PC-9 (cell line): ENCODE results near the gene ZNF41. TPM values are rescaled to one million over a fixed set of nuclear protein-coding genes. Genes with fewer than 3 reads are reported as not detected.

Experiments used
- BruUV-seq: library from RNA; stranded (reverse); fragments of 400-500 nt; replicated peaks from 2 replicates; lab custom pipeline; 2021; lab: Mats Ljungman, UMichigan
- CTCF ChIA-PET: fragments of 300-600 bp; sonication (Branson Sonifier 250); formaldehyde crosslinking; loops from one replicate; lab custom pipeline; 2022; ENCODE audit warnings: antibody characterized with exemption; lab: Charles Lee
- POLR2A ChIA-PET: fragments of 300-600 bp; sonication (Branson Sonifier 250); formaldehyde crosslinking; loops from one replicate; lab custom pipeline; 2022; ENCODE audit warnings: antibody characterized with exemption; ENCODE audit not compliant: unreplicated experiment; lab: Charles Lee
- DNase-seq, 2 experiments: peaks; one replicate each; pipeline versions ENCODE4 v3.0.0 to v3.0.0-alpha.2; 2015 to 2022; ENCODE audit warnings: mixed read lengths in 1 of 2
- H2AFZ ChIP-seq: fragments of 200-600 bp; sonication (generic); 2 replicates; pipeline ENCODE4 v1.8.1; 2017; ENCODE audit warnings: antibody characterized with exemption
- H3F3A ChIP-seq: fragments of 200-600 bp; sonication (generic); 2 replicates; pipeline ENCODE4 v1.8.1; 2017; ENCODE audit warnings: antibody characterized with exemption, mild to moderate bottlenecking, low read depth; ENCODE audit not compliant: insufficient read depth
- H3K27ac ChIP-seq: fragments of 200-600 bp; sonication (generic); 2 replicates; pipeline ENCODE4 v1.6.1; 2016; ENCODE audit warnings: mixed run types
- H3K27me3 ChIP-seq: fragments of 200-600 bp; sonication (generic); 2 replicates; pipeline ENCODE4 v1.6.1; 2016; ENCODE audit warnings: low read depth, mixed run types; ENCODE audit not compliant: insufficient read depth
- H3K36me3 ChIP-seq: fragments of 200-600 bp; sonication (generic); 2 replicates; pipeline ENCODE4 v1.6.1; 2016; ENCODE audit warnings: low read depth, mixed run types
- H3K4me1 ChIP-seq: fragments of 200-600 bp; sonication (generic); replicated peaks from 2 replicates; pipeline ENCODE4 v1.6.1; 2016; ENCODE audit warnings: mixed run types; ENCODE audit not compliant: insufficient read depth
- H3K4me2 ChIP-seq: fragments of 200-600 bp; sonication (generic); 2 replicates; pipeline ENCODE4 v1.6.1; 2017; ENCODE audit warnings: mixed run types
- H3K4me3 ChIP-seq: fragments of 200-600 bp; sonication (generic); 2 replicates; pipeline ENCODE4 v1.6.1; 2016; ENCODE audit warnings: mixed run types
- H3K79me2 ChIP-seq: fragments of 200-600 bp; sonication (generic); 2 replicates; pipeline ENCODE4 v1.6.1; 2017; ENCODE audit warnings: low read depth, mixed run types
- H3K9me2 ChIP-seq: fragments of 200-600 bp; sonication (generic); 2 replicates; pipeline ENCODE4 v1.8.1; 2017; ENCODE audit warnings: mild to moderate bottlenecking; ENCODE audit not compliant: insufficient read depth
- H3K9me3 ChIP-seq: fragments of 200-600 bp; sonication (generic); 2 replicates; pipeline ENCODE4 v1.8.1; 2016; ENCODE audit warnings: low read depth; ENCODE audit not compliant: insufficient read depth
- H4K20me1 ChIP-seq: fragments of 200-600 bp; sonication (generic); 2 replicates; pipeline ENCODE4 v1.8.1; 2017; ENCODE audit not compliant: insufficient read depth
- EZH2 ChIP-seq: fragments of 200-600 bp; sonication (generic); IDR thresholded peaks from 2 replicates; pipeline ENCODE4 v1.8.0; 2017; ENCODE audit warnings: antibody characterized with exemption, low read depth
- intact Hi-C: fragments of 100-400 bp; cut with micrococcal nuclease; formaldehyde crosslinking; loops from one replicate; pipeline ENCODE4 v1.10.0; 2022; ENCODE audit not compliant: unreplicated experiment
- total RNA-seq: library from RNA; stranded (reverse); gene quantifications from 2 replicates; pipeline ENCODE4 v1.2.3, GENCODE V29; 2021
- TF ChIP-seq, protein P1 (sequence below): fragments of 200-600 bp; sonication (generic); conservative IDR thresholded peaks from 2 replicates; pipeline ENCODE4 v1.6.1; 2017; ENCODE audit warnings: mixed run types, antibody characterized with exemption, mild to moderate bottlenecking, moderate library complexity

ZNF41 gene
- total RNA-seq, 1 experiment from 2014 or later: 3.1 TPM

GRCh38 chrX:47482065-47482511, 934 bp downstream of the ZNF41 start:
- Histone ChIP-seq H3F3A (no peaks in the 10 kb centered on the region), H3K79me2 (peaks cover 10% of the 10 kb centered on the region; the same call in 1 of the 2 replicates), H3K4me3 (peak overlapping the region; percentile 57; the same call in 1 of the 2 replicates), H3K9me2 (no peaks in the 10 kb centered on the region), H2AFZ (0 out of 2 replicates have a peak overlapping the region, but pooled peaks have one; percentile 22), H3K4me1 (no peaks in the 10 kb centered on the region), H3K27me3 (no peaks in the 10 kb centered on the region), H4K20me1 (no peaks in the 10 kb centered on the region), H3K27ac (no peak overlapping the region), H3K9me3 (no peaks in the 10 kb centered on the region), H3K4me2 (peak overlapping the region; percentile 74), H3K36me3 (no peaks in the 10 kb centered on the region)
- CTCF ChIA-PET: no interaction called here
- no peak for DNase-seq
- TF ChIP-seq, protein P1, sequence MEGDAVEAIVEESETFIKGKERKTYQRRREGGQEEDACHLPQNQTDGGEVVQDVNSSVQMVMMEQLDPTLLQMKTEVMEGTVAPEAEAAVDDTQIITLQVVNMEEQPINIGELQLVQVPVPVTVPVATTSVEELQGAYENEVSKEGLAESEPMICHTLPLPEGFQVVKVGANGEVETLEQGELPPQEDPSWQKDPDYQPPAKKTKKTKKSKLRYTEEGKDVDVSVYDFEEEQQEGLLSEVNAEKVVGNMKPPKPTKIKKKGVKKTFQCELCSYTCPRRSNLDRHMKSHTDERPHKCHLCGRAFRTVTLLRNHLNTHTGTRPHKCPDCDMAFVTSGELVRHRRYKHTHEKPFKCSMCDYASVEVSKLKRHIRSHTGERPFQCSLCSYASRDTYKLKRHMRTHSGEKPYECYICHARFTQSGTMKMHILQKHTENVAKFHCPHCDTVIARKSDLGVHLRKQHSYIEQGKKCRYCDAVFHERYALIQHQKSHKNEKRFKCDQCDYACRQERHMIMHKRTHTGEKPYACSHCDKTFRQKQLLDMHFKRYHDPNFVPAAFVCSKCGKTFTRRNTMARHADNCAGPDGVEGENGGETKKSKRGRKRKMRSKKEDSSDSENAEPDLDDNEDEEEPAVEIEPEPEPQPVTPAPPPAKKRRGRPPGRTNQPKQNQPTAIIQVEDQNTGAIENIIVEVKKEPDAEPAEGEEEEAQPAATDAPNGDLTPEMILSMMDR: no peak
- TF ChIP-seq EZH2: no peak
- no TSS peak for BruUV-seq
- intact Hi-C loops: no loop called here
- POLR2A ChIA-PET: interaction anchor here (0.7 kb wide), 1 partner anchor 134 kb away, joined by 4 read pairs; no protein-coding TSS in a partner anchor

GRCh38 chrX:47481160-47481559, 1.9 kb downstream of the ZNF41 start:
- no peaks in the 10 kb centered on the region for H4K20me1 ChIP-seq
- no peak overlapping the region for H2AFZ ChIP-seq
- ChIA-PET POLR2A (no interaction called here), CTCF (no interaction called here)
- intact Hi-C loops: no loop called here
- no peak overlapping the region for H3K4me2 ChIP-seq
- H3K27ac ChIP-seq: no peak overlapping the region
- DNase-seq: no peak
- BruUV-seq: TSS peak; percentile 38
- no peaks in the 10 kb centered on the region for H3F3A ChIP-seq
- TF ChIP-seq, protein P1: no peak
- no peak for TF ChIP-seq EZH2
- no peaks in the 10 kb centered on the region for H3K9me2 ChIP-seq
- H3K4me1 ChIP-seq: no peaks in the 10 kb centered on the region
- H3K4me3 ChIP-seq: no peak overlapping the region
- H3K9me3 ChIP-seq: no peaks in the 10 kb centered on the region
- no peaks in the 10 kb centered on the region for H3K27me3 ChIP-seq
- H3K36me3 ChIP-seq: no peaks in the 10 kb centered on the region
- peaks cover 10% of the 10 kb centered on the region; the same call in 1 of the 2 replicates for H3K79me2 ChIP-seq

DNA sequence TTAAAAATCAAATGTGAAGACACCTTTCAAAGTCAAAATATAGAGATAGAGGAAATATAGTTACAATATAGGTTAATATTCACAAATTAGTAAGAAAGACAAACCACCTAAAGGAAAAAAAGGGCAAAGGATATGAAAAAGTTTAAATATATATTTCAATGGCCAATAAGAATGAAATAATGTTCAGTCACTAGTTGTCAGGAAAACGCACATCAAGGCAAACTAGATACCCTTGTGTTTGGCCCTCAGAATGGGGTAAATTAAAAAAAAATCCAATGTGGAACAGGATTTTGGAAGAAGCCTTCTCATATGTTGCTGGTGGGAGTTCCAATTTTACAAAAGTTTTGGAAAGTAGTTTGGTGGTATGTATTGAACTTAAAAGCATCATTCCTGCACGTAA, 2.4 kb downstream of the ZNF41 start:
- no peaks in the 10 kb centered on the region for H3K9me3 ChIP-seq
- no peaks in the 10 kb centered on the region for H4K20me1 ChIP-seq
- POLR2A ChIA-PET: no interaction called here
- TF ChIP-seq, protein P1: no peak
- TF ChIP-seq EZH2: no peak
- BruUV-seq: no TSS peak
- H3K4me1 ChIP-seq: no peaks in the 10 kb centered on the region
- DNase-seq: no peak
- H3K36me3 ChIP-seq: no peaks in the 10 kb centered on the region
- no peak overlapping the region for H3K4me2 ChIP-seq
- H3K27ac ChIP-seq: no peak overlapping the region
- no peaks in the 10 kb centered on the region for H3K27me3 ChIP-seq
- no peak overlapping the region for H3K4me3 ChIP-seq
- no peak overlapping the region for H2AFZ ChIP-seq
- CTCF ChIA-PET: no interaction called here
- H3K9me2 ChIP-seq: no peaks in the 10 kb centered on the region
- peaks cover 10% of the 10 kb centered on the region; the same call in 1 of the 2 replicates for H3K79me2 ChIP-seq
- intact Hi-C loops: no loop called here
- H3F3A ChIP-seq: no peaks in the 10 kb centered on the region
